HTR-8/SVneo (cell line): Measurements from ENCODE around the gene SHISAL1.

Experiments used
- DNase-seq: peaks from one replicate; pipeline ENCODE4 v3.0.0; 2011; ENCODE audit warnings: low spot score, mixed read lengths; ENCODE audit not compliant: insufficient read length
- FAIRE-seq: peaks from 2 replicates; lab custom pipeline; 2011; peaks lifted over from hg19 to GRCh38; lab: Jason Lieb, UNC

SHISAL1 gene

DNA sequence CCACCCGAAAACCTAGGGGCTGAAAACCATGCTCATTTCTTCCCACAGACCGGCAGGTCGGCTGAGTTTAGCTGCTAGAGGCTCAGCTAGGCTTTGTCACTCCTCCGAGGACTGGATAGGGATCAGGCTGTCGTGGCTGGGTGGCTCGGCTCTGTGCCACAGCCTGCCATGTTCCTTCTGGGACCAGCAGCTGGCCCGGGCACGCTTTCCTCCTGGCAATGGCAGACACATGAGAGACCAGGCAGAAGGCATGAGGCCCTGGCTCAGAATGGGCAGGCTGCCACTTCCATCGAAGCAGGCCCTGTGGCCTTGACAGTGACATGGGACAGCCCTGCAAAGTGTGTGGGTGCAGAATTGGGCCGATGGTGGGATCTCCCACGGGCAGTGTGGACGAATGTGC is 111.1 kb downstream of the SHISAL1 start:
- no peak for FAIRE-seq
- no peak for DNase-seq

DNA sequence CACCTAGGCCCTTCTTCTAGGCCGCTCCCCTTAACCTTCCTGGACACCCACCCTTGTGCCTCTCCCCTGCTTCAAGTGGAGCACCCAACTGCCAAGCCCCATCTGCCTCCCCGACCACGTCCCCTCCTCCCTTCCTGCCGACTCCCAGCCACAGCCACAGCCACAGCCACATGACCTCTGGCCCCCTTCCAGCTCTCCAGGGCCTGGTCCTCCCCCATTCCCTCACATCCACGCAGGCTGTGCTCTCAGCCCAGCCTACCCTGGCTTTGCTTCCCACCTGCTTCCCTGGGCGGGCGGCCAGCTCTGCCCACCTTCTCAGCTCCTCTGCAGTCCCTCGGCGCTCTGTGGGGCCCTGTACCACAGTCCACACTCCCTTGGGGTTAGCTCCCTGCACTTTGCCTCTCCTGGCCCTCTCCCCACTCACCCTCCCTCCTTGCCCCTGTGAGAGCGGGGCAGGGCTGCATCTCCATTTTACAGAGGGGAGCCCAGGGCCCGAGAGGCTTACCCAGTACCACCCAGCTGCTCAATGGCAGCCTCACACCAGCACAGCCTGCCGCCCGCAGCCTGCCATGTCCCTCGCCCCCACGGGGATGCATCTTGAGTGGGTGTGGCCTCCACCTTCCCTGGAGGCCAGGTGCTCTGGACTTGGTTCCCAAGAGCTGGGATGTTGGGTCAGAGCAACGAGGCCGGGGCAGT is 111.7 kb downstream of the SHISAL1 start:
- FAIRE-seq (no peak), DNase-seq (no peak)

DNA sequence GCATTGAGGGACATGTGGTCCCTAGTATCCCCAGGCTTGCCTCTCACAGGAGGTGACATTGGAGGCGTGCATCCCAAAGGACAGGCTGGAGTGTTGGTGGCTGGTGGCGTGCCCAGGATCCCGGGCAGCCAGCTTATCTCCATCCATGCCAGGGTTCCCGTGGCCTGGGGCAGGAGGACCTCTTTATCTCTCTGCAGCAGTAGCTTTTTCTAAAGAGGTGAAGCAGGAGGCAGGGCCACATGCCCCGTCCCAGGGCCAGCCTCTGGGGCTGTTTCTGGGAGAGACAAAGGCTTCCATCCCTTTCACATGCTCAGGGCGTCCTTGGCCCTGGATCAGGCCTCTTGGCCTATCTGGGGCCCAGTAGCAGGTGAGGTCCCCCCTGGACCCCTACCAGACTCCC is 112.3 kb downstream of the SHISAL1 start:
- FAIRE-seq (no peak), DNase-seq (no peak)

DNA sequence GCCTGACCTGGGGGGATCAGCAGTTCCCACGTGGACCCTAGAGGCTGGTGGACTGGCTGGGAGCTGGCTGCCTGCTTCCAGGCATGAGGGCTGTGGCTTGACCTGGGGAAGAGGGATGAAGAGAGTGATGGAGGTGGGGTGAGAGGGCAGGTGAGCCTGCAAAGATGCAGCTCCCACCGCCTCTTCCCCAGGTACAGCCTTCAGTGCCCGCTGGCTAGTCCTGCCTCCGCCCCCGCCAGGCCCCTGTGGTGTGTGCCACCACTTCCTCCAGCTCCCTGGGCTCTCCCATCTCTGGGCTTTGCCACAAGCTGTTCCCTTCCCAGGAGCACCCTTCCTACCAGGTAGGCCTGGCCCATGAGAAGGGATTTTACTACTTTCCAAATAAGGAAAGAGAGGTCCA is 112.9 kb downstream of the SHISAL1 start:
- FAIRE-seq, result no peak
- no peak for DNase-seq

DNA sequence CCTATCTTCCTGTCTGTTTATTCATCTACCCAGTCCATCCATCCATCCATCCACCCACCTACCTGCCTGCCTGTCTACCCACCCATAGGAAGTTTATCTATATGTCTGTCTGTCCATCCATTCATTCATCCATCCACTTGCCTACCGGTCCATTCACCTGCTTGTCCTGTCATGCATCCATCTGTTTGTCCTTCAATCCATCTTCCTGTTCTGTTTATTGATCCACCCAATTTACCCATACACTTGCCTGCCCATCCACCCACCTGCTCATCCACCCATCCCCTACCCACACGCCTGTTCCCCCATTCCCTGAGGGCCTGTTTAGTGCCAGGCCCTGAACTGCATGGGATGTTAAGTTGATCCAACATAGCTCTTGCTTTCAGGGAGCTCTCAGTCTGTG is 113.6 kb downstream of the SHISAL1 start:
- FAIRE-seq (no peak), DNase-seq (no peak)

DNA sequence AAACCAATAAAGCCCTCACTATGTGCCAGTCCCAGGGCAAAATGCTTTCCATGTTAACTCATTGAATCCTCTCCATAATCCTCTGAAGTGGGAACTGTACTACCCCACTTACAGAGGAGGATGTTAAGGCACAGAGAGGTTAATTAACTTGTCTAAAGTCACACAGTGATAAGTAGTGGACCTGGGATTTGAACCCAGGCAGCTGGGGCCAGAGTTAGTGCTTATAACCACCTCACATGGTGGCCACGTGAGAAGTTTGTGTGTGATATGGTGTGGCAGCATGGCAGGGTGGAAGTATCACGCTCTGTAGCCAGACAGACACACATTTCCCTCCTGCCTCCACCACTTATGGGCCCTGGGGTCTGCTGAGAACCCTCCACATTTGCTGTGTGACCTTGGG is 115.5 kb downstream of the SHISAL1 start:
- FAIRE-seq (no peak), DNase-seq (no peak)

DNA sequence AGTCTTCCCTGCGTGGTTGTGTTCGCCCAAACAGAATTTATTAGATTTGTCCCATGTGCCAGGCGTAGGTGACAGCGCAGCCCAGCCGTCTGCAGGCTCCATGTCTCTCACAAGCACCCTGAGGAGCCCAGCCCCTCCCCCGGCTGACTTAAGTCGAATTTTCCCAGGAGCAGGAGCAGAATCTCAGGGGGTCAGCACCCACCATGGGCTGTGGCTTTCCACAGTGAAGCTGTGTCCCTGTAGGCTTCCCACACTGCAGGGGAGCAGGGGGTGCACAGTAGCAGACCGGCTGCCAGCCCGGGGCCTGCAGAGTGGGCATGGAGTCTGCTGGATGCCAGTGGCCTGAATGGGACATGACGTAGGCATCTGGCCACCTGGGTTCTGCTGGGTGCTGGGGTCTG is 116.0 kb downstream of the SHISAL1 start:
- no peak for DNase-seq
- FAIRE-seq, result no peak

DNA sequence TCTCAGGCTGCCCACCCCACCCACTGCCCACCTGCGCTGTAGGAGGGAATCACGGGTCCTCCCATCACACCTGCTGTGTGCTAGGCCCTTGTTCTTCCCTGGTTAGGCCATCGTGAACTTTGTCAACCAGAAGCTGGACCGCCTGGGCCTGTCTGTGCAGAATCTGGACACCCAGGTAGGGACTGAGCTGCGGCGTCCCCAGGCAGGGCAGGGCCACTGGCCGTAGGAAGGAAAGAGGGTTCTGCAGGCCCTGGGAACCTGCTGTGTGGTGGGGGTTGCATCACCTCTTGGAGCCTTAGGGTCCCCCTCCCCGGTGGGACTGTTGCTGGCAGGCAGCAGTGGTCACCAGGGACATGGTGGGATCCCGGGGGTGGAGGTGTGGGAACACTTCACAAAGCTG is 116.5 kb downstream of the SHISAL1 start:
- DNase-seq (no peak), FAIRE-seq (no peak)

DNA sequence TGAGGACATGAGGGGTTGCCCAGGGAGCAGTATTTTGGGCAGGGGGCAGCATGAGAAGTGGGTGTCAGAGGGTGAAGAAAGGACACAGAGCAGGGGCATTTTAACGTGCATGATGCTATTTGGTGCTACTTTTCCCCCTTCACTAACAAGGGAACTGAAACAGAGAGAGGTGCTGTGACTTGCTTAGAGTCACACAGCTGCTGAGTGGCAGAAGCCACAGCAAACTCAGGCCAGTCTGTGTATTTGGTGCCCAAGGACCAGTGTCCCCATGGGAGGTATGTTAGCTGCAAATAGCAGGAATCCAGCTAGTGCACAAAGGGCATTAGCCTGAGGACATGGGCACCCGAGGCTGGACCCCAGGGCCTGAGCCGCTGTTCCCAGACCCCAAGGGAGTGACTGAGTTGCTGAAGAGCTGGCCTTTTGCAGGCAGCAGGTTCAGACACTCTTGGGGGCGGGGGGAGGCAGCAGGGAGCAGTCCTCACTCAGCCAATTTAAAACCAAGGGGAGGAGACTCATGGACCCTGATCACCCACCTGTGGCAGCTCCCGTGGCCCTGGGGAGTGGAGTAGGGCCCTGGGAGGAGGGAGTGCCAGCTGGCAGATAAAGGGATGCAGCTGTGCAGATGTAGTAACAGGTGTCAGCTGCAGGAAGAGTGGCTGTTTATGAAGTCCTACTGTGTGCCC is 117.4 kb downstream of the SHISAL1 start:
- no peak for FAIRE-seq
- DNase-seq, result no peak

DNA sequence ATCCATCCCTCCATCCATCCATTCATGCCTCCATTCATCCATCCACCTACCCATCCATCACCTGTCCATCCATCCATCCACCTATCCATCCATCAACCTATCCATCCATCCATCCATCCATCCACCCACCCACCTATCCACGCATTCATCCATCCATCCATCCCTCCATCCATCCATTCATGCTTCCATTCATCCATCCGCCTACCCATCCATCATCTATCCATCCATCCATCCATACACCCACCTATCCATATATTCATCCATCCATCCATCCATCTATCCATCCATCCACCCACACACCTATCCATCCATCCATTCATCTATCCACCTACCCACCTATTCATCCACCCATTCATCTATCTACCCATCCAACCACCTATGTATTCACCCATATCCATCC is 118.2 kb downstream of the SHISAL1 start:
- DNase-seq (no peak), FAIRE-seq (no peak)
